Measurements from ENCODE around the gene NEUROD4. TPM values are rescaled to one million over a fixed set of nuclear protein-coding genes. Genes with fewer than 3 reads are reported as not detected.

Gene NEUROD4
- total RNA-seq, 1 donor from 2014 or later, result not detected

GRCh38 chr12:55058082-55058481, 38.3 kb downstream of the NEUROD4 start:
- Mint-ChIP-seq H3K9me3 (no peaks in the 10 kb centered on the region), H3K4me3 (no peak overlapping the region), H3K27me3 (peaks cover 16% of the 10 kb centered on the region), H3K36me3 (ENCODE audit: low read depth) (no peaks in the 10 kb centered on the region), H3K4me1 (peaks cover 10% of the 10 kb centered on the region), H3K27ac (no peak overlapping the region)
- intact Hi-C loops (cut with micrococcal nuclease), result no loop called here
- ATAC-seq (ENCODE audit: low read depth) (no peak), DNase-seq (no peak)
- ChIA-PET CTCF (no interaction called here), POLR2A (no interaction called here)
- TF ChIP-seq, protein P1, sequence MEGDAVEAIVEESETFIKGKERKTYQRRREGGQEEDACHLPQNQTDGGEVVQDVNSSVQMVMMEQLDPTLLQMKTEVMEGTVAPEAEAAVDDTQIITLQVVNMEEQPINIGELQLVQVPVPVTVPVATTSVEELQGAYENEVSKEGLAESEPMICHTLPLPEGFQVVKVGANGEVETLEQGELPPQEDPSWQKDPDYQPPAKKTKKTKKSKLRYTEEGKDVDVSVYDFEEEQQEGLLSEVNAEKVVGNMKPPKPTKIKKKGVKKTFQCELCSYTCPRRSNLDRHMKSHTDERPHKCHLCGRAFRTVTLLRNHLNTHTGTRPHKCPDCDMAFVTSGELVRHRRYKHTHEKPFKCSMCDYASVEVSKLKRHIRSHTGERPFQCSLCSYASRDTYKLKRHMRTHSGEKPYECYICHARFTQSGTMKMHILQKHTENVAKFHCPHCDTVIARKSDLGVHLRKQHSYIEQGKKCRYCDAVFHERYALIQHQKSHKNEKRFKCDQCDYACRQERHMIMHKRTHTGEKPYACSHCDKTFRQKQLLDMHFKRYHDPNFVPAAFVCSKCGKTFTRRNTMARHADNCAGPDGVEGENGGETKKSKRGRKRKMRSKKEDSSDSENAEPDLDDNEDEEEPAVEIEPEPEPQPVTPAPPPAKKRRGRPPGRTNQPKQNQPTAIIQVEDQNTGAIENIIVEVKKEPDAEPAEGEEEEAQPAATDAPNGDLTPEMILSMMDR (IDR thresholded peaks at IDR 0.05), result no peak

- DNase-seq, result no peak
- intact Hi-C loops (cut with micrococcal nuclease), result no loop called here
- CTCF ChIA-PET, result interaction anchor here (1.2 to 1.4 kb wide), 2 partner anchors 13 to 66 kb away, joined by 4 to 5 read pairs; no protein-coding TSS in a partner anchor
- ATAC-seq (ENCODE audit: low read depth), result no peak
- Mint-ChIP-seq H3K27me3 (peaks cover 16% of the 10 kb centered on the region), H3K4me1 (peaks cover 10% of the 10 kb centered on the region), H3K4me3 (no peak overlapping the region), H3K9me3 (no peaks in the 10 kb centered on the region), H3K36me3 (ENCODE audit: low read depth) (no peaks in the 10 kb centered on the region), H3K27ac (no peak overlapping the region)
- TF ChIP-seq, protein P1 (IDR thresholded peaks at IDR 0.05), result no peak
- POLR2A ChIA-PET, result no interaction called here
These were observed 39.0 kb downstream of the NEUROD4 start for GRCh38 chr12:55058776-55059175.

DNA sequence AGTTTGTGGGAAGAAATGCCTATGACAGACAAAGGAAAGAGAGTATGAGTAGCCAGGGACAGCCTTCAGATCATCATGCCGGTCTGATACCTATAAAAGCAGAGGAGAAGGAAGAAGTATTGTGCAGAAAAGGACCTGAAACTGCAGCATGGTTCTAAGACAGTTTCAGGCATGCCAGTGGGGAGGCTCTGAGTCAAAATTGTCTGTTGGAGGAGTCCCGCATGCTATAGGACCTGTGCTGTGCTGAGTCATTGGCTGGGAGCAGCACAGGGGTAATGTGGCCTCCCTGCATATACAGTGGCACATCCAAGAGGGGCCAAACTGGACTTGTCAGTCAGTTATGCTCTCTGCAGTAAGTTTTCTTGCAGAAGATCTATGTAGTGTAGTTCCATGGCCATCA, 40.7 kb downstream of the NEUROD4 start:
- H3K36me3 Mint-ChIP-seq (ENCODE audit: low read depth), result no peaks in the 10 kb centered on the region
- no peak overlapping the region for H3K27ac Mint-ChIP-seq
- peak; percentile 88 for ATAC-seq (ENCODE audit: low read depth)

DNA sequence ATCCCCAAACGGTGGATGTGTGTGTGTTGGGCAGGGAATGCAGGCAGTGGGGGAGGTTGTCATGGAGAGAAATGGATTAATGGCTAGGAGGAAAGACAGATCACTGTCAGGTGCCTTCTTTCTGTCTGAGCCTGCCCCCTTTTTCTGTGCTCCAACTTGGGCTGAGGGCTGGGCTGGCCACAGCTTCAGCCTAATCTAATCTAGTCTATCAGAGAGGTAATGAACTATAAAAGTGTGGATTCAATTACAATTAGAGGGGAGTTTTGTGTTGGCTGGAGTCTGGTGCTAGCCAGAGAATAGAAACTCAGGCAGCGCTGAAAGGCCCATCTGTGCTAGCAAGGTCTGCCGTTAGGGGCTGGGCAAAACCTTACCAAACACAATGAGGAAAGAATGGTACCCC, 41.2 kb downstream of the NEUROD4 start:
- Mint-ChIP-seq H3K4me1 (peaks cover 10% of the 10 kb centered on the region), H3K36me3 (ENCODE audit: low read depth) (no peaks in the 10 kb centered on the region), H3K27me3 (peaks cover 15% of the 10 kb centered on the region), H3K4me3 (no peak overlapping the region), H3K27ac (no peak overlapping the region), H3K9me3 (no peaks in the 10 kb centered on the region)
- POLR2A ChIA-PET, result no interaction called here
- TF ChIP-seq, protein P1 (IDR thresholded peaks at IDR 0.05), result no peak
- CTCF ChIA-PET, result no interaction called here
- intact Hi-C loops (cut with micrococcal nuclease), result no loop called here
- no peak for ATAC-seq (ENCODE audit: low read depth)
- no peak for DNase-seq

More for the DNA sequence above, 40.7 kb downstream of the NEUROD4 start:
- H3K4me3 Mint-ChIP-seq, result no peak overlapping the region
- no peak for DNase-seq
- POLR2A ChIA-PET, result no interaction called here
- TF ChIP-seq, protein P1 (IDR thresholded peaks at IDR 0.05), result no peak
- H3K4me1 Mint-ChIP-seq, result peaks cover 10% of the 10 kb centered on the region
- CTCF ChIA-PET, result no interaction called here
- peaks cover 15% of the 10 kb centered on the region for H3K27me3 Mint-ChIP-seq
- no peaks in the 10 kb centered on the region for H3K9me3 Mint-ChIP-seq
- intact Hi-C loops (cut with micrococcal nuclease), result no loop called here

GRCh38 chr12:55063291-55063690, 43.5 kb downstream of the NEUROD4 start:
- Mint-ChIP-seq H3K4me3 (no peak overlapping the region), H3K4me1 (peaks cover 10% of the 10 kb centered on the region), H3K27ac (no peak overlapping the region), H3K27me3 (peaks cover 14% of the 10 kb centered on the region), H3K9me3 (no peaks in the 10 kb centered on the region), H3K36me3 (ENCODE audit: low read depth) (no peaks in the 10 kb centered on the region)
- DNase-seq (no peak), ATAC-seq (ENCODE audit: low read depth) (no peak)
- intact Hi-C loops (cut with micrococcal nuclease), result no loop called here
- TF ChIP-seq, protein P1 (IDR thresholded peaks at IDR 0.05), result no peak
- ChIA-PET CTCF (interaction anchor here (2.6 kb wide), 1 partner anchor 9 kb away, joined by 12 read pairs; no protein-coding TSS in a partner anchor), POLR2A (no interaction called here)

Measured in activated B cell treated with CpG ODN at 0.5 μM for 24 hours (primary cell).